Left ventricle myocardium superior (tissue), 1 donor: ENCODE measurements around the gene SLC26A6. TPM values are rescaled to one million over a fixed set of nuclear protein-coding genes. Genes with fewer than 3 reads are reported as not detected.

Experiments
- ATAC-seq: fragments of 200-7000 bp; cut with Tn5 transposase; one replicate; pipeline ENCODE4 v1.9.1; 2020; ENCODE audit warnings: mild to moderate bottlenecking, moderate library complexity
- DNase-seq: peaks from one replicate; pipeline ENCODE4 v3.0.0-alpha.2; 2020
- intact Hi-C: fragments of 100-400 bp; cut with micrococcal nuclease; formaldehyde crosslinking; loops from one replicate; pipeline ENCODE4 v1.11.0; 2022
- microRNA-seq: library from miRNA; unstranded; fragments of <30 nt; microRNA quantifications from one replicate; pipeline ENCODE4 v1.2.0, GENCODE V29; 2020; ENCODE audit warnings: borderline number of aligned reads
- total RNA-seq: library from RNA; stranded (reverse); fragmentation: NEBNext Ultra II Directional; extraction: Animal tissue kit (Norgen Biotek cat#: 25700); gene quantifications from one replicate; pipeline ENCODE4 v1.2.1, GENCODE V29; 2021
- donor health status: DM: no; HTN: yes; CAD: no; lungs with severe emphysema.

The SLC26A6 gene
- total RNA-seq, 1 donor from 2014 or later, result 12.3 TPM

DNA sequence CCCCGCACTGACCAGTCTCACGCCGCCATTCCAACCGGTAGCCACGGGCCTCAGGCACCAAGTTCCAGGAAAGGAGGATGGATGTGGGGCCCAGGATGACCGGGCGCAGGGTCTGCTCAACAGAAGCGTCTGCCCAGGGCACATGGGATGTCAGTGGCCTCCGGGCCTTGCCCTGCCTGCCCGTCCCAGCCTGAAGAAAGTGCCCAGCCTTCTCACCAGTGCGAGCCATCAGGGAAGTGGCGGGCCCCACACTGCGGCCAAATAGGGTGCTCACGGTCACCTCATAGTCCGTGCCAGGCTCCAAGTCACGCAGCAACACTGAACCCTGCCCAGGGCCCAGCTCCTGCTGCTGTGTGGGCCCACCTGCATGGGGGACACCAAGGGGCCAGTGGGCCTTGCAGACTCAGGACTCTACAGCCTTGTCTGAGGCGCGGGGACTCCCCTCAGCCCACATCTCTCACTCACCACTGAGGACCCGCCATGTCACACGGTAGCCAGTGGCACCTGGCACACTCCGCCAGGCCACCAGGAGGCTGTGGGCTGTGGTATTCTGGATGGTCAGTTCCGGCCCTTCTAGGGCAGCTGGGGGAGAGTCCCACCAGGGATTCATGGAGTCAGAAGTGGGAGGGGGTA is 43.3 kb downstream of the SLC26A6 start:
- ATAC-seq (no peak), DNase-seq (no peak)
- intact Hi-C loops, result no loop called here

GRCh38 chr3:48591436-48591835 is 43.8 kb downstream of the SLC26A6 start:
- ATAC-seq (no peak), DNase-seq (no peak)
- intact Hi-C loops, result no loop called here

- intact Hi-C loops, result no loop called here
- no peak for DNase-seq
- no peak for ATAC-seq
Observed at GRCh38 chr3:48588230-48588629, 47.0 kb downstream of the SLC26A6 start.

GRCh38 chr3:48587686-48588085 is 47.6 kb downstream of the SLC26A6 start:
- no peak for DNase-seq
- no peak for ATAC-seq
- intact Hi-C loops, result no loop called here

- ATAC-seq, result no peak
- intact Hi-C loops, result no loop called here
Observed at GRCh38 chr3:48585411-48585810, 49.9 kb downstream of the SLC26A6 start.

DNA sequence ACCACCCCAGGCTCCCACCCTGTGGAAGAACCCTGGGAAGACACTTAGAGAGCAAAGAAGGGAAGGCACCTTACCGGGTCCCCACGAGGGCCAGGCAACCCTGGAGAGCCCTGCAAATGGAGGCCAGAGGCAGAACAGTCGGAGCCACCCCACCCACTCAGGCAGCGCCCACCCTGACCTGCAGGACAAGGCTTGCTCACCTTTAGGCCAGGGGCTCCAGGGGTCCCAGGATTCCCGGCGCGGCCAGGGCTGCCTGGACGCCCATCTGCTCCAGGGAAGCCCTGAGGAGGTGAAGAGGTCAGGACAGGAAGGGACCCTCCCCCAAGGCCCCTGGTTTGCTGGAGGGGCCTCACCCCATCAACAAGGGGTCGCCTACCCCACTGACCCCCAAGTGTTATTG is 50.4 kb downstream of the SLC26A6 start:
- ATAC-seq (no peak), DNase-seq (no peak)
- intact Hi-C loops, result no loop called here

More at GRCh38 chr3:48585411-48585810, 49.9 kb downstream of the SLC26A6 start:
- DNase-seq, result no peak

- DNase-seq (no peak), ATAC-seq (no peak)
- intact Hi-C loops, result no loop called here
Observed at GRCh38 chr3:48581621-48582481, 53.4 kb downstream of the SLC26A6 start.

DNA sequence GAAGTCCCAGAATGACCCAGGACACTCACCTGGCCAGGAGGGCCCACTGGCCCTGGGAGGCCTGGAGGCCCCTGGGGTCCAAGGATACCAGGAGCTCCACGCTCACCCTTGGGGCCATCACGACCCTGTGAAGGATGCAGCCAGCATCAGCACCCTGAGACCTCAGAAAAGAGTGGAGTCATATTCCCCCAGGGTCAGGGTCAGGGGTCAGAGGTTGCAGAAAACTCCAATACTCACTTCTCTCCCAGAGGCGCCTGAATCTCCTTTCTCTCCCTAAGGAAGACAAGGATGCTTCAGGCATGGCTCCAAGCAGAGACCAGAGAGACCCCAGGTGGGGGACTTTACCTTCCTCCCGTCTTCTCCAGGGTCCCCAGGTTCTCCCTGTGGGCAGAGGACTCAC is 58.6 kb downstream of the SLC26A6 start:
- intact Hi-C loops, result no loop called here
- DNase-seq, result no peak
- ATAC-seq, result no peak

Small RNAs within 50 kb of the gene (microRNA-seq; reads per million reads assigned to microRNA genes)
- gene MIR4793 (not detected), gene MIR711 (not detected)

Other genes with a start within 250 kb of the SLC26A6 start
- 50.8 TPM for gene PLXNB1, start 205.4 kb downstream of the SLC26A6 start, total RNA-seq
- 13.3 TPM for gene CCDC51, start 195.3 kb downstream of the SLC26A6 start, total RNA-seq
- gene TMA7, start 195.2 kb downstream of the SLC26A6 start, total RNA-seq, result 262 TPM
- 4.9 TPM for gene ATRIP, start 188.7 kb downstream of the SLC26A6 start, total RNA-seq
- 39.1 TPM for gene SHISA5, start 131.3 kb downstream of the SLC26A6 start, total RNA-seq
- gene PFKFB4, start 78.7 kb downstream of the SLC26A6 start, total RNA-seq, result 2.2 TPM
- 0.17 TPM for gene UCN2, start 71.7 kb downstream of the SLC26A6 start, total RNA-seq
- 24.5 TPM for gene COL7A1, start 40.1 kb downstream of the SLC26A6 start, total RNA-seq
- 1,236 TPM for gene UQCRC1, start 25.8 kb downstream of the SLC26A6 start, total RNA-seq
- gene TMEM89, start 13.7 kb downstream of the SLC26A6 start, total RNA-seq, result not detected
- 0.35 TPM for gene CELSR3, start 27.4 kb upstream of the SLC26A6 start, total RNA-seq
- gene NCKIPSD, start 50.5 kb upstream of the SLC26A6 start, total RNA-seq, result 13.6 TPM
- gene IP6K2, start 81.8 kb upstream of the SLC26A6 start, total RNA-seq, result 30.2 TPM
- 58.3 TPM for gene PRKAR2A, start 212.4 kb upstream of the SLC26A6 start, total RNA-seq